Activated naive CD4-positive, alpha-beta T cell treated with anti-CD3 and anti-CD28 coated beads for 36 hours (primary cell): Measurements from ENCODE around the gene NUDT4B. TPM values are rescaled to one million over a fixed set of nuclear protein-coding genes. Genes with fewer than 3 reads are reported as not detected.
"Not testable (repeated sequence)": the region's sequence is repeated elsewhere in the genome, so short reads cannot be mapped to it uniquely, and the experiment has no call there.

Source experiments
- CTCF ChIA-PET: fragments of 350-600 bp; sonication (Branson Sonifier 250); formaldehyde crosslinking; loops from one replicate; lab custom pipeline; 2021; ENCODE audit warnings: antibody characterized with exemption; lab: Charles Lee
- DNase-seq: peaks from one replicate; pipeline ENCODE4 v3.0.0-alpha.2; 2020
- H3K27ac Mint-ChIP-seq: one replicate; pipeline ENCODE4 v1.8.0; 2021; ENCODE audit warnings: mild to moderate bottlenecking, mixed read lengths
- H3K27me3 Mint-ChIP-seq: one replicate; pipeline ENCODE4 v1.8.0; 2021; ENCODE audit warnings: low read depth, mixed read lengths
- H3K36me3 Mint-ChIP-seq: one replicate; pipeline ENCODE4 v1.8.0; 2021; ENCODE audit warnings: low read depth, mixed read lengths
- H3K4me1 Mint-ChIP-seq: one replicate; pipeline ENCODE4 v1.8.0; 2021; ENCODE audit warnings: low read depth, mixed read lengths
- H3K4me3 Mint-ChIP-seq: one replicate; pipeline ENCODE4 v1.8.0; 2021; ENCODE audit warnings: mild to moderate bottlenecking, moderate library complexity, mixed read lengths
- H3K9me3 Mint-ChIP-seq: one replicate; pipeline ENCODE4 v1.8.0; 2021; ENCODE audit warnings: mixed read lengths
- intact Hi-C: fragments of 100-400 bp; cut with micrococcal nuclease; formaldehyde crosslinking; loops from one replicate; pipeline ENCODE4 v1.15.1; 2023
- total RNA-seq, 2 experiments: library from RNA; stranded (reverse); gene quantifications; one replicate each; pipeline ENCODE4 v1.2.3, GENCODE V29; 2021

The NUDT4B gene
- total RNA-seq, 2 experiments from 2014 or later = not detected

GRCh38 chr1:148756231-148756630 is 7.7 kb downstream of the NUDT4B start:
- intact Hi-C loops, H3K4me1 Mint-ChIP-seq, DNase-seq, CTCF ChIA-PET, H3K27ac Mint-ChIP-seq, H3K4me3 Mint-ChIP-seq, H3K36me3 Mint-ChIP-seq, H3K27me3 Mint-ChIP-seq, H3K9me3 Mint-ChIP-seq: not testable (repeated sequence)

- H3K36me3 Mint-ChIP-seq, DNase-seq, H3K4me1 Mint-ChIP-seq, CTCF ChIA-PET, H3K4me3 Mint-ChIP-seq, H3K9me3 Mint-ChIP-seq, H3K27me3 Mint-ChIP-seq, H3K27ac Mint-ChIP-seq, intact Hi-C loops: not testable (repeated sequence)
These were observed 8.9 kb downstream of the NUDT4B start for GRCh38 chr1:148757446-148757845.

DNA sequence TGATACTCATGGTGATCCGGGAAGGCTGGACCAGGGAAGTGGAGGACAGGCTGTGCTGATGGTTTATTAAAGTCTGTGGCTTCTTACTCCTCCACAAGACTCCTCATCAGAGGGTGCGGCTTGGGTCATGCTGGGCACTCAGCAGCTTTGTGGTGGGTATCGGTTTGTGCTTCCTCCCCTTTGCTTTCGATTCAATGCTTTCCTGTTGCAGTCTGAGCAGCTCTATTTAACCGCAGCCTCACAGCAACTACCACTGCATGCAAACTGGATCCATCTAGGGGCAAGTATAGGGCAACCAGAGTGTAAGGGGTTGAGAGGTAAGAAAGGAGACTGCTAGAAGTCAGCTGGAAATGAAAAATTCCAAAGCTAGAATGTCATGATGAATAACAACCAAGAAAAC is 9.8 kb downstream of the NUDT4B start:
- DNase-seq, H3K4me1 Mint-ChIP-seq, H3K27me3 Mint-ChIP-seq, H3K27ac Mint-ChIP-seq, H3K9me3 Mint-ChIP-seq, H3K4me3 Mint-ChIP-seq, CTCF ChIA-PET, H3K36me3 Mint-ChIP-seq, intact Hi-C loops: not testable (repeated sequence)

- H3K27ac Mint-ChIP-seq, CTCF ChIA-PET: not testable (repeated sequence)
These were observed 10.4 kb downstream of the NUDT4B start for GRCh38 chr1:148758925-148759324.

GRCh38 chr1:148759749-148760148 is 11.2 kb downstream of the NUDT4B start:
- intact Hi-C loops, CTCF ChIA-PET, H3K27me3 Mint-ChIP-seq, H3K4me1 Mint-ChIP-seq, H3K4me3 Mint-ChIP-seq, H3K27ac Mint-ChIP-seq, H3K36me3 Mint-ChIP-seq, H3K9me3 Mint-ChIP-seq: not testable (repeated sequence)
- DNase-seq = peak; percentile 64

More at GRCh38 chr1:148758925-148759324, 10.4 kb downstream of the NUDT4B start:
- H3K36me3 Mint-ChIP-seq, H3K4me1 Mint-ChIP-seq, H3K9me3 Mint-ChIP-seq, DNase-seq, H3K4me3 Mint-ChIP-seq, intact Hi-C loops, H3K27me3 Mint-ChIP-seq: not testable (repeated sequence)

- H3K36me3 Mint-ChIP-seq, H3K4me1 Mint-ChIP-seq, CTCF ChIA-PET, H3K27me3 Mint-ChIP-seq, H3K4me3 Mint-ChIP-seq, H3K9me3 Mint-ChIP-seq, H3K27ac Mint-ChIP-seq, DNase-seq, intact Hi-C loops: not testable (repeated sequence)
These were observed 11.6 kb downstream of the NUDT4B start for GRCh38 chr1:148760206-148760605.

- intact Hi-C loops, H3K4me1 Mint-ChIP-seq, H3K27me3 Mint-ChIP-seq, H3K36me3 Mint-ChIP-seq, DNase-seq, CTCF ChIA-PET, H3K4me3 Mint-ChIP-seq, H3K9me3 Mint-ChIP-seq, H3K27ac Mint-ChIP-seq: not testable (repeated sequence)
These were observed 12.8 kb downstream of the NUDT4B start for GRCh38 chr1:148761360-148761759.

GRCh38 chr1:148765238-148766019 is 16.9 kb downstream of the NUDT4B start:
- H3K4me3 Mint-ChIP-seq, H3K27ac Mint-ChIP-seq, H3K9me3 Mint-ChIP-seq, CTCF ChIA-PET, H3K36me3 Mint-ChIP-seq, intact Hi-C loops, H3K4me1 Mint-ChIP-seq, DNase-seq, H3K27me3 Mint-ChIP-seq: not testable (repeated sequence)

- DNase-seq, H3K36me3 Mint-ChIP-seq, intact Hi-C loops, H3K9me3 Mint-ChIP-seq, H3K27me3 Mint-ChIP-seq, H3K4me3 Mint-ChIP-seq, H3K27ac Mint-ChIP-seq, H3K4me1 Mint-ChIP-seq, CTCF ChIA-PET: not testable (repeated sequence)
These were observed 20.0 kb downstream of the NUDT4B start for GRCh38 chr1:148768541-148768940.

DNA sequence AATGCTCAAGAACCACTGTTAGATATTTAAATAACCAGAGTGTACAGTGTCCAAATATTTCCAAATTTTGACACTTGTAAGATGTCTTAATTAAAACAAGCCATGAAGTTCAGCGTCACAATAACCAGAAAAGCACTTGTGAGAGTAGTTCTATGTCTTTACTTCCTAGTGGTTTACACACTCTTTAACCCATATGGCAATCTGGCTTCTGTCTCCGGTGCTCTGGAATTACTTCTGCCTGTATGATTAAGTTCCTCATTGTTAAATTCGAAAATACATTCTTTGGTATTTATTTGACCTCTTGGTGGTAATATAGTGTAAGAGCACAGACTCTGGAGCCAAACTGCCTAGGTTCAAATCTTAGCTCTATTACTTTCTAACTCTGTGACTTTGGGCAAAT is 20.9 kb downstream of the NUDT4B start:
- intact Hi-C loops, H3K4me3 Mint-ChIP-seq, H3K9me3 Mint-ChIP-seq, H3K4me1 Mint-ChIP-seq, H3K27ac Mint-ChIP-seq, H3K36me3 Mint-ChIP-seq, H3K27me3 Mint-ChIP-seq, CTCF ChIA-PET, DNase-seq: not testable (repeated sequence)

DNA sequence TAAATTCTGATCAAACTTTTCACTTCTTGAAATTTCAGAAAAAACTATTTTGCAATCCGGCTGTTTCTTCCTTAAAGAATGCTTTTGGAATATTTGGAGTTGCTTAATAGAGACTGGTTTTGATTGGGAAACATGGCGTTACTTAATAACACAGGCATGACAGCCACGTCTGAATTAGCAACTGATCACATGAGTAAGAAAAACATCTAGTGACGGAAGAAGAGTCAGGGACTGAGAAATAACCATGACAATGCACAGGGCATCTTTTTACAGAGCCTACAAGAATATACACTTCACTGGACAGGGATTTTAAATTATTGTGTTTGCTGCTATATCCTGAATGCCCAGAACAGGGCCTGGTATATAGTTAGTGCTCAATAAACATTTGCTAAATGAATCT is 25.1 kb downstream of the NUDT4B start:
- intact Hi-C loops, H3K27me3 Mint-ChIP-seq, H3K27ac Mint-ChIP-seq, H3K4me1 Mint-ChIP-seq, DNase-seq, H3K36me3 Mint-ChIP-seq, CTCF ChIA-PET, H3K4me3 Mint-ChIP-seq, H3K9me3 Mint-ChIP-seq: not testable (repeated sequence)

DNA sequence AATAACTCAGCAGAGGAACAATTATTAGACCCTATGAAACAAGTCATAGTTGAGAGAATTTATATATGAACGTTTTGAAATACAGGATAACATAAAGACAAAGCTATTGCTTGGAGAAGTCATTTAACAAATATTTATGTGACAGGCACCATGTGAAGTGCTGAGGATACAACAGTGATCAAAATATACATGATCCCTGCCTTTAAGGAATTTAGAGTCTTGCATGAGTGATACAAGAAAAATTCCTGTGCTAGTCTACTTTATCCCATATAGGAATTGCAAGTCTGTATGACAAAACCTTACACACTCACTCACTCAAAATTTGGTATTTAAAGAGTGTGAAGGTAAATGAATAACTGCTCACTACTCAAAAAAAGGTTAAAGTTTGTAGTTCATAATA is 25.5 kb downstream of the NUDT4B start:
- CTCF ChIA-PET, DNase-seq, H3K27ac Mint-ChIP-seq, H3K36me3 Mint-ChIP-seq, H3K4me3 Mint-ChIP-seq, H3K4me1 Mint-ChIP-seq, intact Hi-C loops, H3K27me3 Mint-ChIP-seq, H3K9me3 Mint-ChIP-seq: not testable (repeated sequence)

DNA sequence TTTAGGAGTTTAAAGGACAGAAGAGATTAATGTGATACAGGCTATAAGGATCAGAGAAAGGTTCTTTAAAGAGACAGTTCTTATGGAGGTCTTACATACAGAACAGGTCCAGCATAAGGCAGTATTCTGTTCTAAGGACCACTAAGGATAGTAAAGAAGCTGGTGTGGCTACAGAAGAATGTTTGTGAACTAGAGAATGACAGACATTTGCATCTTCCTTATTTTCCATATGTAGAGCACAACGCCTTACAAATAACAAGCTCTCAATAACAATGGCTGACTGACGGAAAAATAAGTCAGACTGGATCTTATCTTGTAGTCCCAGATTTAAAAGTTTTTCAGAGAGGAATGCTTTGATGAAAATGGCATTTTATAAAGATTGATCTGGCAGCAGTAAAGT is 26.7 kb downstream of the NUDT4B start:
- DNase-seq, H3K36me3 Mint-ChIP-seq, H3K27ac Mint-ChIP-seq, H3K27me3 Mint-ChIP-seq, H3K4me1 Mint-ChIP-seq, CTCF ChIA-PET, H3K4me3 Mint-ChIP-seq, intact Hi-C loops, H3K9me3 Mint-ChIP-seq: not testable (repeated sequence)
